GM12891 (cell line): Measurements from ENCODE around the gene LRRC4B.

Experiments used
- PAX5 ChIP-seq: IDR thresholded peaks from 2 replicates; pipeline ENCODE4 v1.6.1; 2011; ENCODE audit warnings: low read length, moderate library complexity, mild to moderate bottlenecking; ENCODE audit not compliant: insufficient read depth, severe bottlenecking
- POLR2A ChIP-seq: IDR thresholded peaks from 2 replicates; pipeline ENCODE4 v1.6.1; 2011; ENCODE audit warnings: low read depth, low read length, control low read depth
- SPI1 ChIP-seq: IDR thresholded peaks from 2 replicates; pipeline ENCODE4 v1.6.1; 2011; ENCODE audit warnings: low read depth, low read length, control low read depth

DNA sequence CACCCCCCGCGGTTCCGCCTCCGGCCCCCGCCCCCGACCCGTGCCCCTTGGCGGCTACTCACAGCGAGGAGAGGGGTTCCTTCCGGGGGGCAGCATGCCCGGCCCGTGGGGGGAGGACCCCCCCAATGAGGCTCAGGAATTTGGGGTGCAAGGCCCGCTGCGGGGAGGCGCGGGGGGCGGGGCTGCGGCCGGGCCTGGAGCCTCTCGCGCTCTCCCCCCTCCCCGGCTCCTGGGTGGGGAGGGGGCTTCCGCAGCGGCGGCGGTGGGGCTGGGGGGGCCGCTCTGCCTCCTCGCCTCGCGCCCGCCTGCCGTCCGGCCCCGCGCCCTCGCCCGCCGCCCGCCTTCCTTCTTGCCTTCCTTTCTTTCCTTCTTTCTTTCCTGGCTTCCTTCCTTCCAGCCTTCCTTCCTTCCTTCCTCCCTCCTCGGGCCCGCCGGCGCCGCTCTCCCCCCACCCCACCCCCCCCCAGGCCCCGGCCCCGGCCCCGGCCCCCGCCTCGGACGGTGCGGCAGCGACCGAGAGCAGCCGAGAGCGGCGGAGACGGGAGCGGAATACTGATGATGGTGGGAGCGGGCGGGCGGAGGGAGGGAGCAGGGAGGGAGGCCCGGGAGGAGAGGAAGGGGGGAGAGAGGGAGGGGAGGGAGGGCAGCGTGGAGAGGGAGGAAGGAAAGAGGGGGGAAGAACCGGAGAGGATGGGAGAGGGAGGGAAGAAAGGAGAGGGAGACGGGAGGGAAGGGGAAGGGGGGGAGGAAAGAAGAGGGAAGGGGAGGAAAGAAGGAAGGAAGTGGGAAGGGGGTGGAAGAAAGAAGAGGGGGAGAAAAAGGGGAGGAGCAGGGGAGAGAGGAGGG is at the start of gene LRRC4B:
- TF ChIP-seq POLR2A = no peak
- TF ChIP-seq SPI1 = no peak
- no peak for TF ChIP-seq PAX5
